ENCODE measurements around the gene USH2A.

- no peak for TF ChIP-seq REST (IDR thresholded peaks at IDR 0.05; ENCODE audit: low read depth)
- no peak for TF ChIP-seq FOXM1 (IDR thresholded peaks at IDR 0.05; ENCODE audit: borderline replicate concordance, low read depth)
- no peak for TF ChIP-seq ZBTB7A (IDR thresholded peaks at IDR 0.05; ENCODE audit: low read depth)
- no peak for TF ChIP-seq TEAD4 (IDR thresholded peaks at IDR 0.05)
- TF ChIP-seq EP300 (IDR thresholded peaks at IDR 0.05; ENCODE audit: borderline replicate concordance), result no peak
- TF ChIP-seq YY1 (IDR thresholded peaks at IDR 0.05; ENCODE audit: low read depth), result no peak
- TF ChIP-seq CEBPB (IDR thresholded peaks at IDR 0.05), result no peak
- TF ChIP-seq MAX (IDR thresholded peaks at IDR 0.05), result no peak
- TF ChIP-seq RAD21 (IDR thresholded peaks at IDR 0.05; ENCODE audit: low read depth), result no peak
These were observed 34.1 kb upstream of the USH2A start for GRCh38 chr1:216457356-216457755.
